Cerebellar cortex (tissue), 1 donor: ENCODE results near the gene DNAL1.
"Not testable (repeated sequence)": the region's sequence is repeated elsewhere in the genome, so short reads cannot be mapped to it uniquely, and the experiment has no call there.

Source experiments
- DNase-seq: peaks from one replicate; pipeline ENCODE4 v3.0.0-alpha.2; 2015; ENCODE audit warnings: low spot score

Gene DNAL1, protein sequence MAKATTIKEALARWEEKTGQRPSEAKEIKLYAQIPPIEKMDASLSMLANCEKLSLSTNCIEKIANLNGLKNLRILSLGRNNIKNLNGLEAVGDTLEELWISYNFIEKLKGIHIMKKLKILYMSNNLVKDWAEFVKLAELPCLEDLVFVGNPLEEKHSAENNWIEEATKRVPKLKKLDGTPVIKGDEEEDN

DNA sequence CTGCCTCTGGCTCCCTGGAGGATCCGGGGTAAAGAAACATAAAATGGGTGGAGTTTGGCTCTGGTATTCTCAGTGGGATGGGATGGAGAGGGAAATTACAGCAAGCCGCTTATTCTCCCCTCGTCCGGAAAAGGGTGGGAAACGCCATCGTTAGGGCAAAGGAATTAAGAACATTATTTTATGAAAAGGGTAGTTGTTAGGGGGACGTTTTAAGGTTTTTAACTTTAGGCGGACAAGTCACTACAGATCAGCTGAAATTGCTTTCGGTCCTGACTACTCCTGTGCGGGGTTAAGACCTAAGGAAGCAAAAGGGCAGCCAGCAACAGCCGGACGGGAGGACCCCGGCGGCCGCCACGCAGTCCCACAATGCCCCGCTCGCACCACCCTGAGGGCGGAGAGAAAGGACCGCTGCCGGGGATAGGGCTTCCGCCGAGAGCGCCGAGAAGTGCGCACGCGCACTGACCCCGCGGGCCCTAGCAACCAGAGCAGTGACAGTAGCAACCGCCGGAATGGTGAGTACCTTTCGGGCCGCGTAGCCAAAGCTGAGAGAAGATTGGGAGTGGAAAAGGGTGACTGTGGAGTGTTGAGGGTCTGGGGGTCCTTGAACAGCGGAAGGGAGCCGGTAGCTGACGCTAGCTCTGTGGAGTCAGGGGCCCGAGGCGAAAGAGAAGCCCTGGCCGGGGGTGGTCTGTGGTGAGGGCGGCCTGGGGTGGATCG is at the start of gene DNAL1:
TSS of gene DNAL1 (plus strand) at position 456 of the 717 bp plus-strand sequence. CDS start at position 510, 54 bp downstream.
- DNase-seq: peak; percentile 92

DNA sequence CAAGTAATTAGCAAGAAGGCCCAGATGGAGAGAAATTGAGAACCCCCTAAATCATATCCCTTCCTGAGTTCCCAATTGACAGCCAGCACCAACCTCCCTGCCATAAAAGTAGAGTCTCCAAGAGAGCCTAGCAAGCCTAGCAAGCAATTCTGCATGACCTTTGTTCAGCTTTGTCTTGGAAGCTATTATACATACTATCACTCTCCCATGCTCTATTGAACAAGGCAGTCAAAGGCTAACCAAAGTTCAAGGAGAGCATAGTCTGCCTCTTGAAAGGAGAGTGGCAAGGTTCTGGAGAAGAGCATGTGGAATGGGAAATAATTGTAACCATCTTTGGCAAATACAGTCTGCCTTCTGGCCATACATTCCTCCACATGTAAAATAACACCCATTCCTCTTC is 45.3 kb upstream of the DNAL1 start:
- DNase-seq: no peak

DNA sequence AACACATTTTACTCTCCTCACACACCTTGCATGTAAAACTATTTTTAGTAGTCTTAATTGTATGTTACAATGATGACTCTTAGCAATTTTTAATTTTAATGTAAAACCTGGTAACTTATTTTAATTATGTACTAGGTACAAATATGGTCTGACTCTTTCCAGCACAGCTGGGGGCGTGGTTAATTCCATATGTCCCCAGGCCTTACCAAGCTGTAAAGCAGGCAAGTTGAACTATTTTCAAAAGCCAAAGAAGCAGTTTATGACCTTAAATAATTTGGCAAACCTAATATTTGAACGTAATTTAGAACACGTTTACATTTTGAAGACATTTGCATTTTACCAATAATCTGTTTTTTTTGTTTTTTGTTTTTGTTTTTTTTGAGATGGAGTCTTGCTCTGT is 41.8 kb upstream of the DNAL1 start:
- DNase-seq: no peak

DNA sequence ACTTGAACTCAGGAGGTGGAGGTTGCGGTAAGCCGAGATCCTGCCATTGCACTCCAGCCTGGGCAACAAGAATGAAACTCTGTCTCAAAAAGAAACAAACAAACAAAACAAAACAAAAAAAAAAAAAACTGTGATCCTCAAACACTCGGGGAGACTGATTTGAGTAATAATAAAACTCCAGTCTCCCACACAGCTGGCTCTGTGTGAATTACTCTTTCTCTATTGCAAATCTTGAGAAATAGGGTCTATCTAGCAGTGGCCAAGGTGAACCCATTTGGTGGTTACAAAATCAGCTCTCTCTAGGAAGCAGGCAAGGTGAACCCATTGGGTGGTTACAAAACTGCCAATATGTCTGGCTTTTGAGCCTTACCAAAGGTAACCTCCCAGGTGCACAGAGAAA is 38.5 kb upstream of the DNAL1 start:
- DNase-seq: no peak

DNA sequence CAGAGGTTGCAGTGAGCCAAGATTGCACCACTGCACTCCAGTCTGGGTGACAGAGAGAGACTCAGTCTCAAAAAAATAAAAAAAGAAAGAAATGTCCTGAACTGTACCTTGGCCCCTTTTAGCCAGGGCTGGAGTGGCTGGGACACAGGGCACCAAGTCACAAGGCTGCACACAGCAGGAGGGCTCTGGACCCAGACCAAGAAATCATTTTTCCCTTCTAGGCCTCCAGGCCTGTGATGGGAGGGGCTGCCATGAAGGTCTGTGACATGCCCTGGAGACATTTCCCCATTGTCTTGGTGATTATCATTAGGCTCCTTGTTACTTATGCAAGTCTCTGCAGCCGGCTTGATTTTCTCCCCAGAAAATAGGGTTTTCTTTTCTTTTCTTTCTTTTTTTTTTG is 37.5 kb upstream of the DNAL1 start:
- no peak for DNase-seq

DNA sequence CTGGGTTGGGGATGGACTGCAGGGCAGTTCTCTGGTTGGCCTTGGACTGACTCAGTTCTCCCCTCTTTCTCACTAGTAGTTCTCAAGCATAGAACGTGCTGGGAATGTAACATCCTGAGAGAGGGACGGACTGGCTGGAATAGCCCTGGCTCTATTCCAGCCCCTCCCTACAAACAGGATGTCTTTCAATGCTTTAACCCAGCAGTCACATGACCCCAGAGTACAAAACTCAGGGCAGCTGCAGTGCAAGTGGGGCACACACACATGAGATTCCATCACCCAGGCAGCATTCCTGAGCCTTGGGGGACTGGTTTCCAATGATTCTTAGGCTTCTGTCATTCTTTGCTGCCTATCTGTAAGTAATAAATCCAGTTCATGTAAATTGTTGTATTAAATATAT is 34.1 kb upstream of the DNAL1 start:
- no peak for DNase-seq

DNA sequence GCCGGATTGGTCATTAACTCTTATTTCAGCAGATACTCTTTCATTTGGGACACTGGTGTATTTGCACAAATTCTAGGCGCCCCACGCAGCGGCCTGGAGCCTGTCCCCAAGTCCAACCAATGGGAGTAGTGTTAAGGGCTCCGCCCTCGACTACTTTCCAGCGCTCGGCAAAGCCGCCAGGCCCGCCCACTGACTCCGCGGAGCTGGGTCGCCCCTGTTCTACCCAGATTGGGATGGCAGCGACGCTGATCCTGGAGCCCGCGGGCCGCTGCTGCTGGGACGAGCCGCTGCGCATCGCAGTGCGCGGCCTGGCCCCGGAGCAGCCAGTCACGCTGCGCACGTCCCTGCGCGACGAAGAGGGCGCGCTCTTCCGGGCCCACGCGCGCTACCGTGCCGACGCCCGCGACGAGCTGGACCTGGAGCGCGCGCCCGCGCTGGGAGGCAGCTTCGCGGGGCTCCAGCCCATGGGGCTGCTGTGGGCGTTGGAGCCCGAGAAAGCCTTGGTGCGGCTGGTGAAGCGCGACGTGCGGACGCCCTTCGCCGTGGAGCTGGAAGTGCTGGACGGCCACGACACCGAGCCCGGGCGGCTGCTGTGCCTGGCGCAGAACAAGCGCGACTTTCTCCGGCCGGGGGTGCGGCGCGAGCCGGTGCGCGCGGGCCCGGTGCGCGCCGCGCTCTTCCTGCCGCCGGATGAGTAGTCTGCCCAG is 32.3 kb upstream of the DNAL1 start, which contains the start of gene ACOT6:
TSS of gene ACOT6 (plus strand) at position 179 of the 707 bp plus-strand sequence. CDS start at position 234, 55 bp downstream.
- DNase-seq: peak; percentile 77

DNA sequence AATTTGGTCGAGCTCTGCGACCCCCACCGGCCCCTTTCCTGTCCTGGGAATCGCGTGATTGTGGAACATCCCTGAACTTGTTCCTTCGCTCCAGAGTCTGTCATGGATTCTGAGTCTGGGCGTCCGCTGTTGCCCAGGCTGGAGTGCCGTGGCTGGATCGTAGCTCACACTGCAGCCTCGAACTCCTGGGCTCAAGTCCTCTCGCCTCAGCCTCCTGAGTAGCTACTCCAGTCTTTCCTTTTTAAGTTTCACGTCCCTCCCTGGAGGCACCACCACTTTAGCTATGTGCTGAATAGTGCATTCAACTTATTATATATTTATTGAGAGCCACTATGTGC is 31.8 kb upstream of the DNAL1 start:
- DNase-seq: peak; percentile 42

DNA sequence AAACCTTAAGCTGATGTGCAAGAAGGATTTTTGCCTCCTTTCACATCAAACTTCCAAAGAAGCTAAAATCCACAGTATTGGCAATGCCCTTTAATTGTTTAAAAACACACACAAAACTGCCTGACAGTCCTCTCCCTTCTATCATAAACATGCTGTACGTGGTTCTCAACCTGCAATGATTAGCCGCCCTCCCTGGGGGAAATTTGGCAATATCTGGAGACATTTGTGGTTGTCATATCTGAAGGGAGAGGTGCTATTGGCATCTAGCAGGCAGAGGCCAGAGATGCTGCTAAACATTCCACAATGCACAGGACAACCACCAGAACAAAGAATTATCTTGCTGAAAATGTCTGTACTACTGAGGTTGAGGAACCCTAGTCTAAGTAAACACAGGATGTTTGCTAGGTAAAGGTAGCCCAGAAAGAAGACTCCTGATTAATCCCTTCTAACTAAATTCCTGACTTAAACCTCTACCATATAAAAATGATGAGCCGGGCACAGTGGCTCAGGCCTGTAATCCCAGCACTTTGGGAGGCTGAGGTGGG is 31.3 kb upstream of the DNAL1 start:
- DNase-seq: no peak

DNA sequence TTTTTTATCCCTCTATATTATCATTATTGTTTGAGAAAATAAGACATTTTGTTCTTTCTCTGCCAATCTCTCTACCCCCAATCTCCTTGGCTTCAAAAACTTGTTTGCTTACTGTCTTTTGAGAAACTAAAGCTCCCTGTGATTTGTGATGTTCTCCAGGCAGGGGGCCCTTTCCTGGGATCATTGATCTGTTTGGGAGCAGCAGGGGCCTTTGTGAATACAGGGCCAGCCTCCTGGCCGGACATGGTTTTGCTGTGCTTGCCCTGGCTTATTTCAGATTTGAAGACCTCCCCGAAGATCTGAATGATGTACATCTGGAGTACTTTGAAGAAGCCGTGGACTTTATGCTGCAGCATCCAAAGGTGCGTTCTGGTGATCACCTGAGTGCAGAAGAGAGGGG is 28.0 kb upstream of the DNAL1 start:
- no peak for DNase-seq

DNA sequence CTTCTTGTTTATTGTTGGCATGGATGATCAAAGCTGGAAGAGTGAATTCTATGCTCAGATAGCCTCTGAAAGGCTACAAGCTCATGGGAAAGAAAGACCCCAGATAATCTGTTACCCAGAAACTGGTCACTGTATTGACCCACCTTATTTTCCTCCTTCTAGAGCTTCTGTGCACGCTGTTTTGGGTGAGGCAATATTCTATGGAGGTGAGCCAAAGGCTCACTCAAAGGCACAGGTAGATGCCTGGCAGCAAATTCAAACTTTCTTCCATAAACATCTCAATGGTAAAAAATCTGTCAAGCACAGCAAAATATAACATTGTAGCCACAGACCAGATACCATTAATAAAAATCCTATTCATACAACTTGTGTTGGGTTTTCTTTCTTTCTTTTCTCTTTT is 25.3 kb upstream of the DNAL1 start:
- DNase-seq: no peak

DNA sequence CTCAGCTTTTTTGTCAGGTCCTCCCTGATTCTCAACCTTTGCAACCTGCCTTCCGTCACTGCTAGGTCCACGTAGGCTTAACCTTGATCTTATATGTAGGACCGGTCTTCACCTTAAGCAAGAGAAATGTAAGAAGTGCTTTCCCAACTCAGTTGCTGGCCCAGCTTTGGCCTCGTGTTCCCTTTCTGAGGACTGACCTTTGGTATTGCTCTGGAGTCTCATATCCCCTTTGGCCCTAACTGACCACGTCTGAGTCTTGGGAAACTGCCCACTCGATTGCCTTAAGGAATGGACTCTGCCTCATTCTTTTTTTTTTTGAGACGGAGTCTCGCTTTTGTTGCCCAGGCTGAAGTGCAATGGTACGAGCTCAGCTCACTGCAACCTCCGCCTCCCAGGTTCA is 24.5 kb upstream of the DNAL1 start:
- no peak for DNase-seq

DNA sequence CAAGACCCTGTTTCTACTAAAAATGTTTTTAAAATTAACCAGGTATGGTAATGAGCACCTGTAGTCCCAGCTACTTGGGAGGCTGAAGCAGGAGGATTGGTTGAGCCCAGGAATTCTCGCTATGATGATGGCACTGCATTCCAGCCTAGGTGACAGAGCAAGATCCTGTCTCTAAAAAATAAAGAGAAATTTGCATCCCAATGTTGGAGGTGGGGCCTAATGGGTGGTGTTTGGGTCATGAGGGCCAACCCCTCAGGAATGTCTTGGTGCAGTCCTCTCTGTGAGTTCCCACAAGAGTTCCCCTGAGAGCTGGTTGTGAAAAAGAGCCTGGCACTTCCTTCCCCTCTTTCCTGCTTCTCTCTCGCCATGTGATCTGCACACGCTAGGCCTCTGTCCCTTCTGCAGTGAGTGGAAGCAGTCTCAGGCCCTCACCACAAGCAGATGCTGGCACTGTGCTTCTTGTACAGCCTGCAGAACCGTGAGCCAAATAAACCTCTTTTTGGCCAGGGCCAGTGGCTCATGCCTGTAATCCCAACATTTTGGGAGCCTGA is 21.2 kb upstream of the DNAL1 start:
- DNase-seq: no peak

DNA sequence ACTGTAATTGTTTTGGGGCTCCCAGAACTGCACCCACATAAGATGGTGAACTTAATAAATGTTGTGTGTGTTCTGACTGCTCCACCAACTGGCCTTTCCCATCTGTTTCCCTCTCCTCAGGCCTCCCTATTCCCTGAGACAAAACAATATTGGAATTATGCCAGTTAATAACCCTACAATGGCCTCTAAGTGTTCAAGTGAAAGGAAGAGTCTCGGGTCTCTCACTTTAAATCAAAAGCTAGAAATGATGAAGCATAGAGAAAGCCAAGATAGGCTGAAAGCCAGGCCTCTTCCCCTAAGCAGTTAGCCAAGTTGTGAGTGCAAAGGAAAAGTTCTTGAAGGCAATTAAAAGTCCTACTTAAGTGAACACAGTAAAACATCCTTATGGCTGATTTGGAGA is 19.1 kb upstream of the DNAL1 start:
- DNase-seq: no peak

DNA sequence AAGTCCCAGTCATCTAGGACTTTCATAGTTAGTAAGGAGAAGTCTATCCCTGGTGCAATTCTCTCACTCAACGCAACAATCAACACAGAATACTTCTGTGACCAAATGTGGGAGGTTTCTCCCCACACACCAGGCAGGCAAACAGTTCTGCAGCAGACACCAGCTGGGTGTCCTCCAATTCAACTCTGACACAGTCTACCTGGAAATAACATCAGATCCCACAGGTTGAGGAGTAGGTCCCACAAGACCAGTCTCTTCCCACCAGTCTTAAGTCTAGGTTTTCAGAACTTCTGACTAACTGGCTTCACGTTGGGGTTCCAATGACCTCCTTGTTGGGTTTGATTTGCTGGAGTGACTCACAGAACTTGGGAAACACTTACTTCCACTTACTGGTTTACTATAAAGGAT is 17.6 kb upstream of the DNAL1 start:
- DNase-seq: no peak

DNA sequence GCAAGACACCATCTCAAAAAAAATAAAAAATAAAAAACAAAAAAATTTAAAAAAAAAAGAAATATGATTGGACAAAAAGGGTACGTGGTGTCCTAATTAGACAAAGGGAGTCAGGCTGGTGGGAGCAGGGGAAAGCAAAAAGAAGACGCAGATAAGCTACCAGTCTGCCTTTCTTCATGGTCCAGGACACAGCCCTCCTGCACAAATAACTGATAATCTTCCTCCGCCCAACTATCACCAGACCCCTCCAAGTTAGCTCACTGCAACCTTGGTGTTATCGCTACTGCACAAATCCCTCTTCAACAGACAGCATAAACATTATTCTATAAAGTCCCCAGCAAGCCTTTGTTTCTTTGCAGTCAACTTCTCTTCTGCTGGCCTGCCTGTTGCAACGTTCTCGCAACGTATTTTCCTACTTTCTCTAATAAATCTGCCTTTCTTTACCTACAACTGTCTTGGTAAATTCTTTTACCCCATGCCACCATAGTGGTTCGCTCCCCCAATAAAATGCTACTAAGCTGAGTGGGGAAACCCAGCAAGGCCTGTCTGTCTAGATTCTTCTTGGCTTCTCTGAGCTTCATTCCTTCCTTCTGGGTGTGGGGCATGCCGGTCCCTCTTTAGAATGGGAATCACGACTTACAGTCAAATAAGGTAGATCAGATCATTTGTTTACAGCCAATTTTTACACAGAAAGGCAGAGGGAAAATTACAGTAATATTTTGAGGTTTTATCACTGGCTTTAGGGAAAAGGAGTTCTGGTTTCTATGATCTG is 14.6 kb upstream of the DNAL1 start:
- DNase-seq: no peak

DNA sequence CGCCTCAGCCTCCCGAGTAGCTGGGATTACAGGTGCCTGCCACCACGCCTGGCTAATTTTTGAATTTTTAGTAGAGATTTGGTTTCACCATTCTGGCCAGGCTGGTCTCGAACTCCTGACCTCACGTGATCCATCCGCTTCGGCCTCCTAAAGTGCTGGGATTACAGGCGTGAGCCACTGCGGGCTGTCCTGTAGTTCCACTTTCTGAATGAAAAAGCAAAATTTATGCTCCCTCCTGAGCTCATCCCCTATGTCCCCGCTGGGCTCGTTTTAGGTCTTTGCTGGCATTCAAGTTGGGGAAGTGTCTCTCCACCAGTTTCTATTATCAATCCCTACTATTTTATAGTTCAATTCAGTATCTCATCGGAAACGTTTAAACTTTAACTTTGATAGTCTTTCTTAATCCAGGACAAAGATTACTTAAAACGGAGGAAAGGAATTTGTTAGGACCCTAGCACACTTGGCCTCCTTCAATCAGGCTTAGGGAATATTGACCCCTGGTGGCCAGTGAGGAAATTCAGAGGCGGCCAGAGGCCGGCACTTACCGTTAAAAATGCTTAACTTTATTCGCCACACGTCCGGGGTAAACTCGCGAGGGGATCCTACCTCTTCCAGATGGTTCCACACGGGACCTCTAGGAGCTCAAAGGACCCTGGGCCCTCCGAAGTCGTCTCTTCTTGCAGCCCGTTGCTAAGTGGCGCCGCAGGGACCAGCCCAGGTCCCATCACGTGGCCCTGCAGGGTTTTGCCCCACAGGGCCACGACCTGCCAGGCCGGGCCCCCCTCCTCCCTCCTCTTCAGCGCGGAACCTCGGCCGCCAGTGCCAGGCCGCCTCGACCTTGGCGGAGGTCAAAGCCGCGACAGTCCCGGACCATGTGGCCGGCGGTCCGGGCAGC is 11.4 kb upstream of the DNAL1 start:
- DNase-seq: peak; percentile 85

DNA sequence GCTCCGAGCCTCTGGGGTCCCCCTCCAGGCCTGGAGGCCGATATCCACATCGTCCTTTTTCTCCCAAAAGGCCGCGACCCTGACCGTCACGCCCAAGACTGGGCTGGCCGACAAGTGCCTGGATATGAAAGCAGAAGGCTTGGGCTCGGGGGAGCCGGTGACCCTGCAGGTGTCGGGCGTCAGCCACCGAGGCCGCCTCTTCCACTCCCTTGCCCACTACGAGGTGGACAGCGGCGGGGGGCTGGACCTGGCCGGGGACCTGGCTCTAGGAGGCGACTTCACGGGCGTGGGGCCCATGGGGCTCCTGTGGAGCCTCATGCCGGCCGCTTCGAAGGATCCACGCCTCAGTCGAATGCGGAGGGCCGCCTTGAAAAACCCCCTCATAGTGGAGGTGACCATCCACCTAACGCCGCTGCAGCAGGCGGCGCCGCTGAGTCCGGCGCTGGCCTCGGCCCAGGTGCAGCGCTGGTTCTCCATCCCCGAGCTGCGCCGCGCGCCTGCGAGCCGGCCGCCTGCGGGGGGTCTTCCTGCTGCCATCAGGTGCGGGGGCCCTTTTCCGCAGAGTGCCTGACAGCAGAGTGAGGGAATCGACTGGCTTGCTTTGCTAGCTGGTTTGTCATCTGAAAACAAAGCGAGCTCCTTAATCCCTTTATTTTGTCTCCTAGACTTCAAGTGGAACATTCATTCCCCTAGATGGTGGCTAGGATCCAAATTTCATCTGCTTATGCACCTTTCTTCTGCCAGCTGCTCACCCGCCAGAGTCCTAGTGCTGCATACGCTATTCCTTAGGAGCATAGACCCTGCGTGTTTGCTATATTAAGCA is 10.6 kb upstream of the DNAL1 start:
- DNase-seq: peak; percentile 64

DNA sequence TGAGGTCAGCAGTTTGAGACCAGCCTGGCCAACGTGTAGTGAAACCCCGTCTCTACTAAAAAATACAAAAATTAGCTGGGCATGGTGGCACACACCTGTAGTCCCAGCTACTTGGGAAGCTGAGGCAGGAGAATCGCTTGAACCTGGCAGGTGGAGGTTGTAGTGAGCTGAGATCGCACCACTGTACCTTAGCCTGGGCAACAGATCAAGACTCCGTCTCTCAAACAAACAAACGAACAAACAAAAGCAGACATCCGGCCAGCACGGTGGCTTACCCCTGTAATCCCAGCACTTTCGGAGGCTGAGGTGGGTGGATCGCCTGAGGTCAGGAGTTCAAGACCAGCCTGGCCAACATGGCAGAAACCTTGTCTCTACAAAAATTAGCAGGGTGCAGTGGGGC is 8.4 kb upstream of the DNAL1 start:
- not testable (repeated sequence) for DNase-seq

DNA sequence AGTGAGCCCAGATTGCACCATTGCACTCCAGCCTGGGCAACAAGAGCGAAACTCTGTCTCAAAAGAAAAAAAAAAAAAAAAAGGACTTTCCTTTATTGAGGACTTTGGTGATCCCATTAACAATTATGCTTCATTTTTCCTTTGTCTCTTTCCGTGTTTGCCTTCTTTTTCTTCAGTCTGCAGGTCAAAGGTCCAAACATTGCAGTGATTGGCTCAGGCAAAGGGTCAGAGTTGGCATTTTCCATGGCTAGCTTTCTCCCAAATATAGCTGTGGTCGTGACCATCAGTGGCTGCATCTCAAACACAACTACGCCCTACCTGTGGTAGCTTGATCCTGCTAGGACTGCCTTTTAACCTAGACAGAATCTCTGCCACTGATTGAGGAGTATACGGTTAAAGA is 7.0 kb upstream of the DNAL1 start:
- DNase-seq: no peak
